Measurements from ENCODE around the gene CD163L1. TPM values are rescaled to one million over a fixed set of nuclear protein-coding genes. Genes with fewer than 3 reads are reported as not detected.

CD163L1 gene
- not detected for polyA plus RNA-seq (2013, experiment 1 of 4)
- 0.05 TPM for polyA plus RNA-seq (2013, experiment 2 of 4)
- polyA plus RNA-seq (2013, experiment 3 of 4), result 0.11 TPM
- 0.04 TPM for polyA plus RNA-seq (2013, experiment 4 of 4)

DNA sequence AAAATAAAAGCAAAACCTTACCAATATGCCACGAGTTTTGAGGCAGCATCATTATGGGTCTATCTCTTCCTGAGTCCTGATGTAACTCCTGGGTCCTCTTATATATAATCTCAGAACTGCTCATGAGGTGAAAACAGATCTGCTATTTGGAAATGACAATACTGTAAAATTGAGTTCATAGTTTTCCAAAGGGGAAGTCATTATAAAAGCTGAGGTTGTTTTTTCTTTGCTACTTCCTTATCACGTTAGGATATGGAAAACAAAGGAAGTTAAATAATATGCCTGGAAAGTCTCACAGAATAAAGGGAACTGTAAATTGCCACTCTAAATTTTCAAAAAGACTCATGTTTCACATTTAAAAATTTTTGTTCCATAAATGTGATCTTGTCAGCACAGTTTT is at the start of gene CD163L1:
Gene CD163L1 (minus strand): TSS at position 78 of the 400 bp plus-strand sequence. CDS start 26 bp downstream, at position 52.
- Histone ChIP-seq H3K27me3 (ENCODE audit: control insufficient read depth, insufficient read depth, low read length, poor library complexity, severe bottlenecking) (peaks cover 16% of the 10 kb centered on the region), H3K9me3 (ENCODE audit: control insufficient read depth, low read length) (no peaks in the 10 kb centered on the region), H3K4me1 (ENCODE audit: control insufficient read depth, insufficient read depth, low read length) (no peaks in the 10 kb centered on the region), H3K27ac (ENCODE audit: insufficient read depth, low read depth, low read length, poor library complexity, severe bottlenecking) (no peak within 1 kb of the TSS), H3K4me3 (ENCODE audit: insufficient read depth, low read depth, low read length) (no peak within 1 kb of the TSS), H3K36me3 (ENCODE audit: control insufficient read depth, insufficient read depth, low read length) (no peaks in the 10 kb centered on the region)
- WGBS, 2 experiments, result 95 to 96% methylated on average over 2 of the region's 2 CpGs

DNA sequence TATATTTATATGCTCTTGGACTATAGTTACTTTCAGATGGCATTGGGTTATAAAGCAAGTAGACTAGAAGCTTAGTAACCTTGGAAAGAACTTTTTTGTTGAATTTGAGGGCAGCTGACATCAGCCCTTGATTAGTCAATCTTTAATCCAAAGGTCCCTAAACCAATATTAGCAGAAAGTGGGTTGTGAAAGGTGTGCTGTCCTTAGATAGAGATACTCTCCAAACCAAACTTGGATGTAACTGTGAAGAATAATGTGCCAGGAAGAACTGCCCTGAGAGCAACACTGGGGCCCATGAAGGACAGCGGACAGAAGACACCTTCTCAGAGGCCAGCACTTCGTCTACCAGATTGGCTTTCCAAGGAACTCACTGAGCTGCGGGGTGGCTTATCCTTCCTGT is 49.1 kb upstream of the CD163L1 start:
- Histone ChIP-seq H3K27ac (ENCODE audit: insufficient read depth, low read depth, low read length, poor library complexity, severe bottlenecking) (no peak overlapping the region), H3K4me1 (ENCODE audit: control insufficient read depth, insufficient read depth, low read length) (no peaks in the 10 kb centered on the region), H3K36me3 (ENCODE audit: control insufficient read depth, insufficient read depth, low read length) (no peaks in the 10 kb centered on the region), H3K27me3 (ENCODE audit: control insufficient read depth, insufficient read depth, low read length, poor library complexity, severe bottlenecking) (no peaks in the 10 kb centered on the region), H3K9me3 (ENCODE audit: control insufficient read depth, low read length) (no peaks in the 10 kb centered on the region), H3K4me3 (ENCODE audit: insufficient read depth, low read depth, low read length) (no peak overlapping the region)
- 89 to 94% methylated on average over 3 of the region's 3 CpGs for WGBS, 2 experiments

DNA sequence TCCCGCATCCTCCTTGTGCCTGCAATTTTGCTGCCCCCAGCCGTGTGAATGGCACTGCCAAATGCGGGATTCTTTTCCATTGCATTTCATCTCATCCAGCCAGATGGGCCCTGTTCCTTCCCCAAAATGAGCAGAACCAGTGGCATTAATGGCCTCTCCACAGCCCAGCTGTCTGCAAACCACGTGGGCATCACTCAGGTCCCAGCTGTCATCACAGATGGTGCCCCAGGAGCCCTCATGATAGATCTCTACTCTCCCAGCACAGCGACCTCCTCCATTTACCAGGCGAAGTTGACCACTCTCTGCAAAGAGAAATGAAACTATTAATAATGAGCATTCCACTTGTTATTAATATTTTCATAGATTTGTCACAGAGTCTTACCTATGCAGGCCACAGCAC is 42.6 kb upstream of the CD163L1 start:
- Histone ChIP-seq H3K4me3 (ENCODE audit: insufficient read depth, low read depth, low read length) (no peak overlapping the region), H3K4me1 (ENCODE audit: control insufficient read depth, insufficient read depth, low read length) (no peaks in the 10 kb centered on the region), H3K27ac (ENCODE audit: insufficient read depth, low read depth, low read length, poor library complexity, severe bottlenecking) (no peak overlapping the region), H3K36me3 (ENCODE audit: control insufficient read depth, insufficient read depth, low read length) (no peaks in the 10 kb centered on the region), H3K27me3 (ENCODE audit: control insufficient read depth, insufficient read depth, low read length, poor library complexity, severe bottlenecking) (no peaks in the 10 kb centered on the region), H3K9me3 (ENCODE audit: control insufficient read depth, low read length) (no peaks in the 10 kb centered on the region)
- 89 to 90% methylated on average over 6 of the region's 6 CpGs for WGBS, 2 experiments

DNA sequence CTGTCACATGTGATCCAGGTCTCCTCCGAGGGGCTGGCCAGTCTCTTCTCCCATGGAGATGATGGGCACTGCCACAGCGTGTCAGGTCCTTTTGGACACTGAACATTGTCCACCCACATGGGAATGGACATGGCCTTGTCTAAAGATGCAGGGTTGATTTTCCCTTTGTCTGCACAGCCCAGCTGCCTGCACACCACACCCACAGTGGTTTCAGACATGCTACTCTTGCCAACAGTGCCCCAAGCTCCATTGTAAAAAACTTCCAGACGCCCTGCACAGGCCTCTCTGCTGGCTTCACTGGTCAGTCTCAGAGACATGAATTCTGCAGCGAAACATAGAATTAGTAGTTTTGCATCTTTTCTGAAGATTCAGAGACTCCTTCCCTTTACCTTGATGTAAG is 41.1 kb upstream of the CD163L1 start:
- Histone ChIP-seq H3K4me1 (ENCODE audit: control insufficient read depth, insufficient read depth, low read length) (no peaks in the 10 kb centered on the region), H3K36me3 (ENCODE audit: control insufficient read depth, insufficient read depth, low read length) (no peaks in the 10 kb centered on the region), H3K27ac (ENCODE audit: insufficient read depth, low read depth, low read length, poor library complexity, severe bottlenecking) (no peak overlapping the region), H3K4me3 (ENCODE audit: insufficient read depth, low read depth, low read length) (no peak overlapping the region), H3K27me3 (ENCODE audit: control insufficient read depth, insufficient read depth, low read length, poor library complexity, severe bottlenecking) (no peaks in the 10 kb centered on the region), H3K9me3 (ENCODE audit: control insufficient read depth, low read length) (no peaks in the 10 kb centered on the region)
- 68 to 69% methylated on average over 4 of the region's 4 CpGs for WGBS, 2 experiments

DNA sequence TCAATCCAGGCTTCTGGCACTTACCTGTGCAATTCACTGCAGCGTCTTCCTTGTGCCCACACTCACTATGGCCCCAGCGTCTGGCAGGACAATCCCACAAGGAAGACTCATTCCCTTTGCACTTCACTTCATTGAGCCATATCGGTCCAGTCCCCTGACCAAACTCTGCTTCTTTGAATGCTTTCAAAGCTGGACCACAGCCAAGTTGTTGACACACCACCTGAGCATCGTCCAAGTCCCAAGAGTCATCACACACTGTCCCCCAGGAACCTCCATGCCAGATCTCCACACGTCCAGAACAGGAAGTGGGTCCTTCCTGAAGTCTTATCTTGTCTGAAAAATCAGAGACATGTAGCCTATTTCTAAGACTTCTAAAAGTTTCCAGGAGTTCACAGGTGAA is 39.4 kb upstream of the CD163L1 start:
- 86 to 89% methylated on average over 5 of the region's 5 CpGs for WGBS, 2 experiments

DNA sequence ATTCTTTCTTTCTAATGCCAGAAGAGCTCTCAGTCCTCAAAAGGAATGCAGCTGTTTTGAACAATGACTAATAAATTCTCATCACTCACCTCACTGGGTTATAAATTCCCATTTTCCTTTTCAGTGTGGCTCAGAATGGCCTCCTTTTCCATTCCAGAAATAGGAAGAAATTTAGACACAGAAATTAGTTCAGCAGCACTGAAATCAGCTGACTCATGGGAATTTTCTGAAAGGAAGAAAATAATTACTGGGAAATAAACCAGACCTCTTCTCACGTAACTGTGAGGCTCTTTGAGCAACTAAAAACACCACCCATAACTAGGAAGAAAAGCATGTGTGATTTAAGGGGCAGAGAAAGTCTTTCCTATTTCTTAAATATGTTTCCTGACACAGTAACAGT is 35.8 kb upstream of the CD163L1 start:
- Histone ChIP-seq H3K27ac (ENCODE audit: insufficient read depth, low read depth, low read length, poor library complexity, severe bottlenecking) (no peak overlapping the region), H3K4me1 (ENCODE audit: control insufficient read depth, insufficient read depth, low read length) (no peaks in the 10 kb centered on the region), H3K36me3 (ENCODE audit: control insufficient read depth, insufficient read depth, low read length) (no peaks in the 10 kb centered on the region), H3K27me3 (ENCODE audit: control insufficient read depth, insufficient read depth, low read length, poor library complexity, severe bottlenecking) (no peaks in the 10 kb centered on the region), H3K9me3 (ENCODE audit: control insufficient read depth, low read length) (no peaks in the 10 kb centered on the region), H3K4me3 (ENCODE audit: insufficient read depth, low read depth, low read length) (no peak overlapping the region)
- WGBS, 2 experiments, result 80% methylated on average over 1 of the region's 1 CpG; no CpG with 5 or more reads in 1 of the 2 experiments

More for the DNA sequence above, 39.4 kb upstream of the CD163L1 start:
- Histone ChIP-seq H3K36me3 (ENCODE audit: control insufficient read depth, insufficient read depth, low read length) (no peaks in the 10 kb centered on the region), H3K4me3 (ENCODE audit: insufficient read depth, low read depth, low read length) (no peak overlapping the region), H3K4me1 (ENCODE audit: control insufficient read depth, insufficient read depth, low read length) (no peaks in the 10 kb centered on the region), H3K27ac (ENCODE audit: insufficient read depth, low read depth, low read length, poor library complexity, severe bottlenecking) (no peak overlapping the region), H3K27me3 (ENCODE audit: control insufficient read depth, insufficient read depth, low read length, poor library complexity, severe bottlenecking) (no peaks in the 10 kb centered on the region), H3K9me3 (ENCODE audit: control insufficient read depth, low read length) (no peaks in the 10 kb centered on the region)

DNA sequence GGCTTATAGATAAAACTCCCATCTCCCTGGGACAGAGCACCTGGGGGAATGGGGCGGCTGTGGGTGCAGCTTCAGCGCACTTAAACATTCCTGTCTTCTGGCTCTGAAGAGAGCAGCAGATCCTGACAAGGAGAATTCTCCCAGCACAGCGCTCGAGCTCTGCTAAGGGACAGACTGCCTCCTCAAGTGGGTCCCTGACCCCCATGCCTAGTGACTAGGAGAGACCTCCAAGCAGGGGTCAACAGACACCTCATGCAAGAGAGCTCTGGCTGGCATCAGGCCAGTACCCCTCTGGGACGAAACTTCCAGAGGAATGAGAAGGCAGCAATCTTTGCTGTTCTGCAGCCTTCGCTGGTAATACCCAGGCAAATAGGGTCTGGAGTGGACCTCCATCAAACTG is 28.1 kb upstream of the CD163L1 start:
- H3K4me1 ChIP-seq (ENCODE audit: control insufficient read depth, insufficient read depth, low read length), result no peaks in the 10 kb centered on the region
- WGBS, 2 experiments, result 90 to 92% methylated on average over 6 of the region's 6 CpGs
- H3K36me3 ChIP-seq (ENCODE audit: control insufficient read depth, insufficient read depth, low read length), result no peaks in the 10 kb centered on the region
- H3K9me3 ChIP-seq (ENCODE audit: control insufficient read depth, low read length), result no peaks in the 10 kb centered on the region
- H3K27me3 ChIP-seq (ENCODE audit: control insufficient read depth, insufficient read depth, low read length, poor library complexity, severe bottlenecking), result no peaks in the 10 kb centered on the region
- no peak overlapping the region for H3K27ac ChIP-seq (ENCODE audit: insufficient read depth, low read depth, low read length, poor library complexity, severe bottlenecking)
- no peak overlapping the region for H3K4me3 ChIP-seq (ENCODE audit: insufficient read depth, low read depth, low read length)

DNA sequence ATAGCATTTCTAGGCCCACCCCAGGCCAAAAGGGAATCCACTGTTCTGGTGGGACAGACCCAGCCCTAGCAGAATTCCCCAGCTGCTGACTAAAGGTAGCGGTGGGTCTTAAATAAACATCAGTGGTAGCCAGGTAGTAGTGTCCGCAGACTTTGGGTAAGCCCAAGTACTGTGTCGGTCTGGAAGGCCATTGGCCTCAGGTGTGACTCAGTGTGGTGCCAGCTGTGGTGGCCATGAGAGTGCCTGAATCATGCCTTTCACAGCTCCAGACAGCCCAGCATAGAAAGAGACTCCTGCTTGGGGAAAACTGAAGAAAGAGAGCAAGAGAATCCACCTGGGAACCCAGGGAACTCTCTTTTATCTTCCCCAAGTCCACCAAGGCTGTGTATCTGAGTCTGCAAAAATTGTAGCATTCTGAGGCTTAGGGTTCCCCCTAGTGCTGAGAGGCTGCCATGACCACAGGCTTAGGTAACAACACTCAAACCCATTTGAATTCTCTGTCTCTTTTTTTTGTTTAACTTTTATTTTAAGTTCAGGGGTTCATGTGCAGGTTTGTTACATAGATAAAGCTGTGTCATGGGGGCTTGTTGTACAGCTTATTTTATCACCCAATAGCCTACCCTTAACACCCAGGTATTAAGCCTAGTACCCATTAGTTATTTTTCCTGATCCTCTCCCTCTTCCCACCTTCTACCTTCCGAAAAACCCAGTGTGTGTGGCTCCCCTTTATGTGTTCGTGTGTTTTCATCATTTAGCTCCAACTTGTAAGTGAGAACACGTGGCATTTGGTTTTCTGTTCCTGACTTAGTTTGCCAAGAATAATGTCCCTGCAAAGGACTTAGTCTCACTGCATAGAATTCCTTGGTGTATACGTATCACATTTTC is 16.7 kb upstream of the CD163L1 start:
- H3K4me1 ChIP-seq (ENCODE audit: control insufficient read depth, insufficient read depth, low read length), result no peaks in the 10 kb centered on the region
- H3K27ac ChIP-seq (ENCODE audit: insufficient read depth, low read depth, low read length, poor library complexity, severe bottlenecking), result no peak overlapping the region
- no peaks in the 10 kb centered on the region for H3K27me3 ChIP-seq (ENCODE audit: control insufficient read depth, insufficient read depth, low read length, poor library complexity, severe bottlenecking)
- no peaks in the 10 kb centered on the region for H3K36me3 ChIP-seq (ENCODE audit: control insufficient read depth, insufficient read depth, low read length)
- no peaks in the 10 kb centered on the region for H3K9me3 ChIP-seq (ENCODE audit: control insufficient read depth, low read length)
- H3K4me3 ChIP-seq (ENCODE audit: insufficient read depth, low read depth, low read length), result no peak overlapping the region
- 78 to 79% methylated on average over 7 of the region's 7 CpGs for WGBS, 2 experiments

DNA sequence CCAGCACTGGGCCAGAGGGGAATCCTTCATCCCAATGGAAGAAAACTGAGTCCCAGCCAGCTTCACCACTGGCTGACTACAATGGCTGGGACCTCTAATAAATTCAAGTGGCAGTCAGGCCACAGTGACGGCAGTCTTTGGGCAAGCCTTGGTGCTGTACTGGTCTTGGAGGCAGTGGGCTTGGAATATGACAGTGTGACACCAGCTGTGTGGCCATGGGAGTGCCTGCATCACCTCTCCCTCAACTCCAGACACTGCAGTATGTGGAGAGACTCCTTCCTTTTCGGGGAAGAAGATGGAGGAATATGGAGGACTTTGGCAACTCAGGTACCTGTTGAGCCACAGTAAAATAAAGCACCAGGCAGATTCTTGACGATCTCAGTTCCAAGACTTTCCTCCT is 16.0 kb upstream of the CD163L1 start:
- Histone ChIP-seq H3K36me3 (ENCODE audit: control insufficient read depth, insufficient read depth, low read length) (no peaks in the 10 kb centered on the region), H3K9me3 (ENCODE audit: control insufficient read depth, low read length) (no peaks in the 10 kb centered on the region), H3K27ac (ENCODE audit: insufficient read depth, low read depth, low read length, poor library complexity, severe bottlenecking) (no peak overlapping the region), H3K27me3 (ENCODE audit: control insufficient read depth, insufficient read depth, low read length, poor library complexity, severe bottlenecking) (no peaks in the 10 kb centered on the region), H3K4me3 (ENCODE audit: insufficient read depth, low read depth, low read length) (no peak overlapping the region), H3K4me1 (ENCODE audit: control insufficient read depth, insufficient read depth, low read length) (no peaks in the 10 kb centered on the region)
- 89% methylated on average over 3 of the region's 3 CpGs for WGBS, 2 experiments

DNA sequence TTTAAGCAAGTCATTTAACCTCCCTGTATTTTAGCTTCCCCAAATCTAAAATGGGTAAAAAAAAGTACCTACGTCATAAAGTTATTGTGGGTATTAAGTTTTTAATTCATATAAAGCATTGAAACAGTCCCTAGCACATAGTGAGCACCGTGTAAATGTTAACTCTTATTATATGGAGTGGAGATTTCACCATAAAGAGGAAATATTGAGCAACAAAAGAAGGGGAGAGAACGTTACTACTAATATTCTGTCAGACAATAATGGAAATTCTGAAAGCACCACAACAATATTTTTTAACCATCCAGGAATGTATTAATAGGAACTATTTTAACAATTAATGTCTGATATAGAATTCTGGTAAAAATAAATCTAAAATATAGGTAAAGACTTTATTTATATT is 7.8 kb upstream of the CD163L1 start:
- no peaks in the 10 kb centered on the region for H3K4me1 ChIP-seq (ENCODE audit: control insufficient read depth, insufficient read depth, low read length)
- H3K4me3 ChIP-seq (ENCODE audit: insufficient read depth, low read depth, low read length), result no peak overlapping the region
- no peak overlapping the region for H3K27ac ChIP-seq (ENCODE audit: insufficient read depth, low read depth, low read length, poor library complexity, severe bottlenecking)
- no peaks in the 10 kb centered on the region for H3K9me3 ChIP-seq (ENCODE audit: control insufficient read depth, low read length)
- no peaks in the 10 kb centered on the region for H3K27me3 ChIP-seq (ENCODE audit: control insufficient read depth, insufficient read depth, low read length, poor library complexity, severe bottlenecking)
- 100% methylated on average over 1 of the region's 3 CpGs for WGBS, 2 experiments
- H3K36me3 ChIP-seq (ENCODE audit: control insufficient read depth, insufficient read depth, low read length), result no peaks in the 10 kb centered on the region
